Measurements from ENCODE around the gene ELAVL4.

- TF ChIP-seq RARB (CRISPR knock-in tag; IDR thresholded peaks at IDR 0.05): no peak
- TF ChIP-seq PATZ1 (CRISPR knock-in tag; IDR thresholded peaks at IDR 0.05; ENCODE audit: borderline replicate concordance): no peak
These were observed 14.4 kb downstream of the ELAVL4 start for GRCh38 chr1:50123071-50123470.

All from SK-N-SH treated with all-trans-retinoic acid at 6 μM for 48 hours (cell line).